Eye (tissue), 1 donor: Measurements from ENCODE around the gene UBTFL1.
A peak's percentile ranks its signal among the peaks of the same experiment; 100 is the strongest.
"Not testable (repeated sequence)": the region's sequence is repeated elsewhere in the genome, so short reads cannot be mapped to it uniquely, and the experiment has no call there.

ENCODE experiments used
- DNase-seq: peaks from one replicate; pipeline ENCODE4 v3.0.0-alpha.2; 2015

Gene UBTFL1, protein sequence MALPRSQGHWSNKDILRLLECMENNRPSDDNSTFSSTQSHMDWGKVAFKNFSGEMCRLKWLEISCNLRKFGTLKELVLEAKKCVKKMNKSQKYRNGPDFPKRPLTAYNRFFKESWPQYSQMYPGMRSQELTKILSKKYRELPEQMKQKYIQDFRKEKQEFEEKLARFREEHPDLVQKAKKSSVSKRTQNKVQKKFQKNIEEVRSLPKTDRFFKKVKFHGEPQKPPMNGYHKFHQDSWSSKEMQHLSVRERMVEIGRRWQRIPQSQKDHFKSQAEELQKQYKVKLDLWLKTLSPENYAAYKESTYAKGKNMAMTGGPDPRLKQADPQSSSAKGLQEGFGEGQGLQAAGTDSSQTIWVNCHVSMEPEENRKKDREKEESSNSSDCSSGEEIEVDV

DNA sequence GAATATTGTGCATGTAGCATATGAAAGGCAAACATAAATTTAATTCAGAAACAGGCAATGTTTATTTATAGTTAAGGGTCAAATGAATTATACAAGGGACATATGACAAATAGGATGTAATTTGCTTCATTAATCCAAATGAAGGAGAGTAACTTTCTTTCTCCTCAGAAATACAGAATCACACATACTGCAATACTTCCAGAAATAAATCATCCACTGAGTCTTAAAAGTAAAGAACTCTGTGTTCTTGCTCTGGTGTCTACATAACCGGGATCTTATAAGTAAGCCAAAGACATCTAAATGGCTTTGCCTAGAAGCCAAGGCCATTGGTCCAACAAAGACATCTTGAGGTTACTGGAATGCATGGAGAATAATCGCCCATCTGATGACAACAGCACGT, at the start of gene UBTFL1:
Gene UBTFL1, plus strand, starts transcription at position 301 of the 400 bp plus-strand sequence. Its CDS starts 0 bp downstream, at position 301.
- DNase-seq = not testable (repeated sequence)

- DNase-seq = not testable (repeated sequence)
Observed at GRCh38 chr11:90051591-90052209, 34.0 kb upstream of the UBTFL1 start.

- not testable (repeated sequence) for DNase-seq
Observed at GRCh38 chr11:90052311-90052710, 33.4 kb upstream of the UBTFL1 start.

DNA sequence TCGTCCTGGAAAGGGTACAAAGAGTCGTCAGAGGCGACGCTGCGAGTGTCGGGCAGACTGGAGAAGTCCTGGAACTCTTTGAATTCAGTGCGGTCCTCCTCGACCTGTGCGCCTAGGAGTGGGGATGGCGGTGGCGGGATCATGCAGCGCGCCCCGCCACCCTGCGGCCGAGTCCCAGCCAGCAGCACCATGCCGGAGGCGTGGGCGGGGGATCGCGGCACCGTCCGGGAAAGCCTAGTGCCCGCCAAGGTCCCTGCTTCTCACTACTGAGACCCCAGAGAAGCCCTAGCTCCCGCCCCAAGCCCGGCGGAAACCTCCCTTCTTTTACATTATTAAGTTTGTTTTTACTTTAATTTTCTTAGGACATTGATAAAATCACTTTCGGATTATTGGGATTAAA, 32.2 kb upstream of the UBTFL1 start:
- not testable (repeated sequence) for DNase-seq

- not testable (repeated sequence) for DNase-seq
Observed at GRCh38 chr11:90088731-90089130, 3.0 kb downstream of the UBTFL1 start.

DNA sequence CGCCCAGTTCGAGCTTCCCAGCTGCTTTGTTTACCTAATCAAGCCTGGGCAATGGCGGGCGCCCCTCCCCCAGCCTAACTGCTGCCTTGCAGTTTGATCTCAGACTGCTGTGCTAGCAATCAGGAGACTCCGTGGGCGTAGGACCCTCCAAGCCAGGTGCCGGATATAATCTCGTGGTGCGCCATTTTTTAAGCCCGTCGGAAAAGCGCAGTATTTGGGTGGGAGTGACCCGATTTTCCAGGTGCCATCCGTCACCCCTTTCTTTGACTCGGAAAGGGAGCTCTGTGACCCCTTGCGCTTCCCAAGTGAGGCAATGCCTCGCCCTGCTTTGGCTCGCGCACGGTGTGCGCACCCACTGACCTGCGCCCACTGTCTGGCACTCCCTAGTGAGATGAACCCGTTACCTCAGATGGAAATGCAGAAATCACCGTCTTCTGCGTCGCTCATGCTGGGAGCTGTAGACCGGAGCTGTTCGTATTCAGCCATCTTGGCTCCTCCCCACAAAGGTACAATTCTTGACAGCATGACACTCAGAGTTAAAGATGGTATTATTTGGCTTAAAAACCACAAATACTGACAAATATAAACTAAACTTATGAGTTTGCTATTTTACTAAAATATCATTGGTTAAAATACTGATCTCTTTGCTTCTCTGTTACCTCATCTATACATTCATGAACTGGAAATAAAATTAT, 9.6 kb downstream of the UBTFL1 start:
- DNase-seq = not testable (repeated sequence)

- not testable (repeated sequence) for DNase-seq
Observed at GRCh38 chr11:90098261-90098660, 12.5 kb downstream of the UBTFL1 start.

GRCh38 chr11:90100431-90100830, 14.7 kb downstream of the UBTFL1 start:
- no peak for DNase-seq

DNA sequence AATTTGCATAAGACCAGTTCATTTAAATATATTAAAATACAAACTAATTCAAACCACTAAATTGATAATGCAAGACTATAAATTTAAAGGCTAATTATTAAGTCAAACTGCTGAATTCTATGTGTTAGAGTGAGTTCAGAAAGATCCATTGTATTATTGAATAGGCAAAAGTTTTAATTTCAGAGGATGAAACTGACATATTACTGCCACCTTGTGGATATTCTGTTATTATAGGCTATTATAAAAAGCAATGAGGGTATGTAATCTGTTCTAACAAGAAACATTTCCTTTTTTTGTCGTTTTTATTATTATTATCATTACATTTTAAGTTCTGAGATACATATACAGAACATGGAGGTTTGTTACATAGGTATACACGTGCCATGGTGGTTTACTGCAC, 27.8 kb downstream of the UBTFL1 start:
- peak; percentile 22 for DNase-seq

DNA sequence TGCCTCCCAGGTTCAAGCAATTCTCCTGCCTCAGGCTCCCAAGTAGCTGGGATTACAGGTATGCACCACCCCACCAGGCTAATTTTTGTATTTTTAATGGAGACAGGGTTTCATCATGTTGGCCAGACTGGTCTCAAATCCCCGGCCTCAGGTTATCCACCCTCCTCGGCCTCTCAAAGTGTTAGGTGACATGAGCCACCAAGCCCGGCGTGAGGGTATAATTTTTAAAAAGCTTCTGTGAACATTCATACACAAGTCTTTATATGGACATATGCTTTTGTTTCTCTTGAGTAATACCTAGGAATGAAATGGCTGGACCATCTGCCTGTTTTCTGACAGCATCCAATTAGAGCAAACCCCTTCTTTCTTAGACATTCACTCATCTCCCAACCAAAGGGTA, 34.4 kb downstream of the UBTFL1 start:
- DNase-seq = no peak

GRCh38 chr11:90124371-90124770, 38.6 kb downstream of the UBTFL1 start:
- no peak for DNase-seq

DNA sequence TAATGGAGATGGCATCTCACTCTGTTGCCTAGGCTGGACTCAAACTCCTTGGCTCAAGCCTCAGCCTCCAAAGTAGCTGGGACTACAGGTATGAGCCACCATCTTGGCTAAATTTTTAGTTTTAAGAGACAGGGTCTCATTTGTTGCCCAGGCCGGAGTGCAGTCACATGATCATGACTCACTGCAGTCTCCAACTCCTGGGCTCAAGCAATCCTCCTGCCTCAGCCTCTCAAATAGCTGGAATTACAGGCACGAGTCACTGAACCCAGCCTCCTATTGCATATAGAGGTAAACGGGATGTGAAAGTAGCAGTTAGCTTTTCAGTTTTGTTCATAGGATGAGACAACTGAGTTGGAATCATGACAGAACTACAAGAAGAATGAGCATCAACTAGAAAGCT, 39.2 kb downstream of the UBTFL1 start:
- DNase-seq = no peak

DNA sequence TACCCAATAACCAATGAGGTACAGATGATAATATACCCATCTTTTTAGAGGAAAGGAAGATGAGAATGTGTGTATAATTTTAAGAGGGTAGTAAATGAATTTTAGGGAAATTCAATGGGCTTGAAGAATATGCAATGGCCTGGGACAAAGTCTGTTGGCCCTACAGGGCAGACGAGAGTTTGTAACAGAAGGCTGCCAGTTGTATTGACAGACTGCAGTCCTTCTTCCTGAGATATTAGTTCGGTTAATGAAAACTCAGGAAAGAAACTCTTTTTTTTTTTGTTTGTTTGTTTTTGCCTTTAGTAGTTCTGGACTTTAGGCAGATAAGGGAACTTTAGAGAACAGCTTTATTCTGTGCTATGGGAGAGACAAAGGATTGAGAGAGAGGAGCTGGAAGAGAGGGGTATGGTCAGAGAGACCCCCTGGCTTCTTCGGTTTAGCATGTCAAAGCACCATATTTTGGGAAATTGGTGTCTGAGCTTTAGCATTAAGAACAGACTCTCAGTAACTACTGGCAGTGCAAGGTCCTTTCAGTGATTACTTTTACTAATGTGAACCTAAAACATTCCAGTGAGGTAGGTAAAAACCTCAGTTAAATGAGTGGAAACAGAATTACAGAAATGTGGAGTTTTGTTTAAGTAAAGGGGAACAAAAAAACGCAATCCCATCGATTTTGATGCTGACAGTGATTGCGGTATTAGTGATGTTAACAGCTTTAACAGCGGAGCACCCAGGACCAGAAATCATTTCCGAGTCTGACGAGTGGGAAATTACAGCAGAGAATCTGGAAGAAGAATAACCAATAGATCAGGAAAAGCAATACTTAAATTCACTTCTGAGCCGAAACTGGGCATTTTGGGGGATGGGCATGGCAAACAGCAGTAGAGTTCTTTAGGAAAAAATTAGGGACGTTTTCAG, 48.1 kb downstream of the UBTFL1 start:
- no peak for DNase-seq

DNA sequence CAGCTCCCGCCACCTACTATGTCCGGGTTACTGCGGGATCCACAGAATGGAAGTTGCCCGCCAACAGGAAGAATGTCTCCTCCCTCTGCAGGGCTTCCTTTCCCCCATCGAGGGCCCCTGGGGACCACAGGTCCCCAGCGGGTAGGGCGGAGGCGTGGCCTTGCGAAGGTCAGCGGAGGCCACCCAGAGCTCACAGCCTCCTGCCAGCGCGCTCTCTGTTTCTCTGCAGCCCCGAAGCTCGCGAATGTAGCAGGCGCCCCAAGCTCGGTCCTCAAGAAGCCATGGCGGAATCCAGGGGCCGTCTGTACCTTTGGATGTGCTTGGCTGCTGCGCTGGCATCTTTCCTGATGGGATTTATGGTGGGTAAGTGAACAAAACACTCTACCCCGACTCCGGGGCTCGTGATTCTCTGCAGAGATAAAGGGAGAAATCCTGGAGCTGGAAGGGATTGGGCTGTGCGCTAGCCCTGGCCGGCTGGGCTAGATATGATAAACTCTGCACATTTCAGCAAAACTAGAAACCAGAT, 48.8 kb downstream of the UBTFL1 start, which contains the start of gene NAALAD2:
Gene NAALAD2, plus strand, starts transcription at position 186 of the 526 bp plus-strand sequence. Its CDS starts 96 bp downstream, at position 282.
- peak; percentile 89 for DNase-seq

- DNase-seq = no peak
Observed at GRCh38 chr11:90135016-90135415, 49.3 kb downstream of the UBTFL1 start.
